ENCODE measurements around the gene NXN.
"Not testable (repeated sequence)": the region's sequence is repeated elsewhere in the genome, so short reads cannot be mapped to it uniquely, and the experiment has no call there.

Gene NXN

GRCh38 chr17:881778-882177 is 97.8 kb downstream of the NXN start:
- DNase-seq: no peak

GRCh38 chr17:880443-881269 is 98.9 kb downstream of the NXN start:
- no peak for DNase-seq

- no peak for DNase-seq
Observed at GRCh38 chr17:879546-880442, 99.8 kb downstream of the NXN start.

GRCh38 chr17:877630-878029 is 101.9 kb downstream of the NXN start:
- DNase-seq: no peak

- DNase-seq: no peak
Observed at GRCh38 chr17:876272-876671, 103.3 kb downstream of the NXN start.

GRCh38 chr17:874590-874989 is 105.0 kb downstream of the NXN start:
- DNase-seq: not testable (repeated sequence)

- DNase-seq: no peak
Observed at GRCh38 chr17:872855-873254, 106.7 kb downstream of the NXN start.

- DNase-seq: no peak
Observed at GRCh38 chr17:871751-872519, 107.6 kb downstream of the NXN start.

GRCh38 chr17:869567-870525 is 109.7 kb downstream of the NXN start:
- DNase-seq: no peak

GRCh38 chr17:869086-869485 is 110.5 kb downstream of the NXN start:
- DNase-seq: no peak

- no peak for DNase-seq
Observed at GRCh38 chr17:867896-868489, 111.6 kb downstream of the NXN start.

- not testable (repeated sequence) for DNase-seq
Observed at GRCh38 chr17:867238-867637, 112.3 kb downstream of the NXN start.

- no peak for DNase-seq
Observed at GRCh38 chr17:866568-867103, 112.9 kb downstream of the NXN start.

GRCh38 chr17:864315-864714 is 115.3 kb downstream of the NXN start:
- DNase-seq: no peak

GRCh38 chr17:863880-864279 is 115.7 kb downstream of the NXN start:
- DNase-seq: no peak

- no peak for DNase-seq
Observed at GRCh38 chr17:862582-862981, 117.0 kb downstream of the NXN start.

- DNase-seq: no peak
Observed at GRCh38 chr17:861364-861763, 118.2 kb downstream of the NXN start.

- DNase-seq: no peak
Observed at GRCh38 chr17:860805-861204, 118.8 kb downstream of the NXN start.

GRCh38 chr17:859824-860195 is 119.8 kb downstream of the NXN start:
- no peak for DNase-seq

GRCh38 chr17:859061-859823 is 120.3 kb downstream of the NXN start:
- no peak for DNase-seq

GRCh38 chr17:856149-856548 is 123.4 kb downstream of the NXN start:
- no peak for DNase-seq
